ENCODE data around the gene LYPD3. TPM values are rescaled to one million over a fixed set of nuclear protein-coding genes. Genes with fewer than 3 reads are reported as not detected.
A peak's percentile ranks its signal among the peaks of the same experiment; 100 is the strongest.

Gene LYPD3
- total and polyA plus RNA-seq, 12 donors = 0.18 to 1.9 (median 0.84) TPM

- peaks cover 4 to 8% of the 10 kb centered on the region in 2 donors for H3K4me1 ChIP-seq (replicated peaks in 1 of 2)
- no peak for TF ChIP-seq POLR2A (IDR thresholded peaks at IDR 0.05)
- TF ChIP-seq, protein P1, sequence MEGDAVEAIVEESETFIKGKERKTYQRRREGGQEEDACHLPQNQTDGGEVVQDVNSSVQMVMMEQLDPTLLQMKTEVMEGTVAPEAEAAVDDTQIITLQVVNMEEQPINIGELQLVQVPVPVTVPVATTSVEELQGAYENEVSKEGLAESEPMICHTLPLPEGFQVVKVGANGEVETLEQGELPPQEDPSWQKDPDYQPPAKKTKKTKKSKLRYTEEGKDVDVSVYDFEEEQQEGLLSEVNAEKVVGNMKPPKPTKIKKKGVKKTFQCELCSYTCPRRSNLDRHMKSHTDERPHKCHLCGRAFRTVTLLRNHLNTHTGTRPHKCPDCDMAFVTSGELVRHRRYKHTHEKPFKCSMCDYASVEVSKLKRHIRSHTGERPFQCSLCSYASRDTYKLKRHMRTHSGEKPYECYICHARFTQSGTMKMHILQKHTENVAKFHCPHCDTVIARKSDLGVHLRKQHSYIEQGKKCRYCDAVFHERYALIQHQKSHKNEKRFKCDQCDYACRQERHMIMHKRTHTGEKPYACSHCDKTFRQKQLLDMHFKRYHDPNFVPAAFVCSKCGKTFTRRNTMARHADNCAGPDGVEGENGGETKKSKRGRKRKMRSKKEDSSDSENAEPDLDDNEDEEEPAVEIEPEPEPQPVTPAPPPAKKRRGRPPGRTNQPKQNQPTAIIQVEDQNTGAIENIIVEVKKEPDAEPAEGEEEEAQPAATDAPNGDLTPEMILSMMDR (IDR thresholded peaks at IDR 0.05) = no peak
- intact Hi-C loops (cut with DNase I) = no loop called here
- H3K27me3 ChIP-seq = no peaks in the 10 kb centered on the region
- H3K36me3 ChIP-seq (replicated peaks in 1 of 2) = no peaks in the 10 kb centered on the region
- WGBS, 4 donors = 61 to 71% (median 62%) methylated on average over 4 of the region's 4 CpGs
- no peaks in the 10 kb centered on the region for H3K9me3 ChIP-seq (replicated peaks in 1 of 3)
- peak overlapping the region in 4 of 5 donors; percentile 46 to 86 (median 76) for H3K27ac ChIP-seq
- H3K4me3 ChIP-seq = peak overlapping the region in 1 of 4 donors; percentile 48
- DNase-seq = no peak
Measured at GRCh38 chr19:43474487-43474886, 9.1 kb upstream of the LYPD3 start.

DNA sequence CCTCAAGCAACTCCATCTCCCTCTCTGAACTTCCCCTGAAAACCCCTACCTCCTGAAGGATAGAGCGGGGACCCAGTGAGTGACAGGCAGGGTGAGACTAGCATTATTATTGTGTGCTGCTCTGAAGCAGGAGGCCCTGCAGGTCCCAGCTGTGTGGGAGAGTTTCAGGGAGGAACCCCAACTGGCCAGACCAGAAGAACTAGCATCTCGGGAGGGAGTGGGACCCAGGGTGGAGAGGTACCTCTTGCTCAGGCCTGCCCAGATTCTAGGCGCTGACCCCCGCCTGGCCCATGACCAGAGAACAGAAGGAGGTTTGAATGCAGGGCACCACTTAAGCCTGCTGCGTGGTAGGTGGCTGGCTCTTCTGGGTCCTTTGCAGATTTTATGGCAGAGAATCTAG, 5.7 kb upstream of the LYPD3 start:
- H3K36me3 ChIP-seq (replicated peaks in 1 of 2) = no peaks in the 10 kb centered on the region
- no peak overlapping the region for H3K27ac ChIP-seq
- intact Hi-C loops (cut with DNase I) = no loop called here
- peaks cover 4 to 8% of the 10 kb centered on the region in 2 donors for H3K4me1 ChIP-seq (replicated peaks in 1 of 2)
- WGBS, 4 donors = 72 to 94% (median 83%) methylated on average over 5 of the region's 5 CpGs
- H3K4me3 ChIP-seq = no peak overlapping the region
- no peak for TF ChIP-seq POLR2A (IDR thresholded peaks at IDR 0.05)
- TF ChIP-seq, protein P1 (IDR thresholded peaks at IDR 0.05) = no peak
- H3K9me3 ChIP-seq (replicated peaks in 1 of 3) = no peaks in the 10 kb centered on the region
- H3K27me3 ChIP-seq = no peaks in the 10 kb centered on the region
- no peak for DNase-seq

- H3K4me1 ChIP-seq (replicated peaks in 1 of 2) = peaks cover 4 to 8% of the 10 kb centered on the region in 2 donors
- no peaks in the 10 kb centered on the region for H3K27me3 ChIP-seq
- no peak overlapping the region for H3K27ac ChIP-seq
- no peaks in the 10 kb centered on the region for H3K9me3 ChIP-seq (replicated peaks in 1 of 3)
- no peak overlapping the region for H3K4me3 ChIP-seq
- intact Hi-C loops (cut with DNase I) = no loop called here
- no peak for DNase-seq
- no peaks in the 10 kb centered on the region for H3K36me3 ChIP-seq (replicated peaks in 1 of 2)
- TF ChIP-seq POLR2A (IDR thresholded peaks at IDR 0.05) = no peak
- TF ChIP-seq, protein P1 (IDR thresholded peaks at IDR 0.05) = no peak
- WGBS, 4 donors = 63 to 78% (median 69%) methylated on average over 10 of the region's 10 CpGs
Measured at GRCh38 chr19:43470288-43470687, 4.9 kb upstream of the LYPD3 start.

GRCh38 chr19:43469160-43469480, 3.7 kb upstream of the LYPD3 start:
- no peak for DNase-seq
- Histone ChIP-seq H3K4me1 (replicated peaks in 1 of 2) (peaks cover 5 to 6% of the 10 kb centered on the region in 2 donors), H3K9me3 (replicated peaks in 1 of 3) (no peaks in the 10 kb centered on the region), H3K4me3 (no peak overlapping the region), H3K27me3 (no peaks in the 10 kb centered on the region), H3K36me3 (replicated peaks in 1 of 2) (no peaks in the 10 kb centered on the region), H3K27ac (no peak overlapping the region)
- intact Hi-C loops (cut with DNase I) = loop anchor here in 1 of 2 donors (5.0 kb wide), 1 partner anchor 33 kb away; the partner anchor contains the start of gene PHLDB3
- TF ChIP-seq, protein P1 (IDR thresholded peaks at IDR 0.05) = no peak
- TF ChIP-seq POLR2A (IDR thresholded peaks at IDR 0.05) = no peak
- WGBS, 4 donors = 49 to 65% (median 53%) methylated on average over 1 of the region's 1 CpG
